Activated naive CD8-positive, alpha-beta T cell treated with anti-CD3 and anti-CD28 coated beads for 36 hours (primary cell): ENCODE measurements around the gene DHRSX. TPM values are rescaled to one million over a fixed set of nuclear protein-coding genes. Genes with fewer than 3 reads are reported as not detected.
"Not testable (repeated sequence)": the region's sequence is repeated elsewhere in the genome, so short reads cannot be mapped to it uniquely, and the experiment has no call there.

Experiments used
- DNase-seq: peaks from one replicate; pipeline ENCODE4 v3.0.0; 2021
- H3K27ac Mint-ChIP-seq: one replicate; pipeline ENCODE4 v1.8.0; 2022; ENCODE audit warnings: mild to moderate bottlenecking, moderate library complexity, mixed read lengths
- H3K27me3 Mint-ChIP-seq: one replicate; pipeline ENCODE4 v1.8.0; 2022; ENCODE audit warnings: mild to moderate bottlenecking, mixed read lengths
- H3K36me3 Mint-ChIP-seq: one replicate; pipeline ENCODE4 v1.8.0; 2021; ENCODE audit warnings: mild to moderate bottlenecking, mixed read lengths
- H3K4me1 Mint-ChIP-seq: one replicate; pipeline ENCODE4 v1.8.0; 2021; ENCODE audit warnings: mixed read lengths
- H3K4me3 Mint-ChIP-seq: one replicate; pipeline ENCODE4 v1.8.0; 2022; ENCODE audit warnings: mild to moderate bottlenecking, moderate library complexity, mixed read lengths
- H3K9me3 Mint-ChIP-seq: one replicate; pipeline ENCODE4 v1.8.0; 2022; ENCODE audit warnings: mixed read lengths
- total RNA-seq, 2 experiments: library from RNA; stranded (reverse); gene quantifications; one replicate each; pipeline ENCODE4 v1.2.3, GENCODE V29; 2021

Gene DHRSX
- total RNA-seq, 2 experiments from 2014 or later, result 18.2 to 19.7 TPM

GRCh38 chrX:2283111-2283859, 217.5 kb downstream of the DHRSX start:
- Mint-ChIP-seq H3K36me3 (peaks cover 27% of the 10 kb centered on the region), H3K27me3 (no peaks in the 10 kb centered on the region), H3K4me3 (no peak overlapping the region), H3K27ac (no peak overlapping the region), H3K9me3 (peaks cover 2% of the 10 kb centered on the region), H3K4me1 (peaks cover 5% of the 10 kb centered on the region)
- DNase-seq, result no peak

- Mint-ChIP-seq H3K36me3 (peaks cover 23% of the 10 kb centered on the region), H3K9me3 (peaks cover 2% of the 10 kb centered on the region), H3K27ac (no peak overlapping the region), H3K4me1 (peaks cover 5% of the 10 kb centered on the region), H3K4me3 (no peak overlapping the region), H3K27me3 (no peaks in the 10 kb centered on the region)
- DNase-seq, result no peak
Observed at GRCh38 chrX:2282490-2283090, 218.2 kb downstream of the DHRSX start.

GRCh38 chrX:2272337-2272736, 228.4 kb downstream of the DHRSX start:
- peaks cover 24% of the 10 kb centered on the region for H3K36me3 Mint-ChIP-seq
- H3K27ac Mint-ChIP-seq, result no peak overlapping the region
- no peaks in the 10 kb centered on the region for H3K4me1 Mint-ChIP-seq
- H3K9me3 Mint-ChIP-seq, result peaks cover 3% of the 10 kb centered on the region
- H3K4me3 Mint-ChIP-seq, result no peak overlapping the region
- DNase-seq, result no peak
- no peaks in the 10 kb centered on the region for H3K27me3 Mint-ChIP-seq

- H3K27ac Mint-ChIP-seq, H3K4me1 Mint-ChIP-seq, DNase-seq, H3K4me3 Mint-ChIP-seq, H3K9me3 Mint-ChIP-seq, H3K27me3 Mint-ChIP-seq: not testable (repeated sequence)
- H3K36me3 Mint-ChIP-seq, result peaks cover 24% of the 10 kb centered on the region
Observed at GRCh38 chrX:2271595-2271994, 229.2 kb downstream of the DHRSX start.

GRCh38 chrX:2270783-2271182, 230.0 kb downstream of the DHRSX start:
- not testable (repeated sequence) for H3K27me3 Mint-ChIP-seq, H3K4me3 Mint-ChIP-seq, DNase-seq, H3K27ac Mint-ChIP-seq, H3K9me3 Mint-ChIP-seq, H3K4me1 Mint-ChIP-seq
- peaks cover 26% of the 10 kb centered on the region for H3K36me3 Mint-ChIP-seq

- peaks cover 24% of the 10 kb centered on the region for H3K36me3 Mint-ChIP-seq
- no peaks in the 10 kb centered on the region for H3K27me3 Mint-ChIP-seq
- no peaks in the 10 kb centered on the region for H3K4me1 Mint-ChIP-seq
- H3K27ac Mint-ChIP-seq, result no peak overlapping the region
- no peak overlapping the region for H3K4me3 Mint-ChIP-seq
- peaks cover 2% of the 10 kb centered on the region for H3K9me3 Mint-ChIP-seq
- DNase-seq, result no peak
Observed at GRCh38 chrX:2267890-2268289, 232.9 kb downstream of the DHRSX start.

- no peaks in the 10 kb centered on the region for H3K27me3 Mint-ChIP-seq
- peaks cover 32% of the 10 kb centered on the region for H3K36me3 Mint-ChIP-seq
- H3K4me3 Mint-ChIP-seq, result no peak overlapping the region
- no peak overlapping the region for H3K27ac Mint-ChIP-seq
- H3K9me3 Mint-ChIP-seq, result peaks cover 2% of the 10 kb centered on the region
- DNase-seq, result no peak
- no peaks in the 10 kb centered on the region for H3K4me1 Mint-ChIP-seq
Observed at GRCh38 chrX:2266445-2267349, 234.1 kb downstream of the DHRSX start.

- peaks cover 33% of the 10 kb centered on the region for H3K36me3 Mint-ChIP-seq
- not testable (repeated sequence) for H3K9me3 Mint-ChIP-seq, DNase-seq, H3K27ac Mint-ChIP-seq, H3K4me3 Mint-ChIP-seq, H3K27me3 Mint-ChIP-seq, H3K4me1 Mint-ChIP-seq
Observed at GRCh38 chrX:2265658-2266444, 234.9 kb downstream of the DHRSX start.

GRCh38 chrX:2264179-2265030, 236.4 kb downstream of the DHRSX start:
- no peak for DNase-seq
- no peaks in the 10 kb centered on the region for H3K27me3 Mint-ChIP-seq
- peaks cover 37% of the 10 kb centered on the region for H3K36me3 Mint-ChIP-seq
- no peaks in the 10 kb centered on the region for H3K4me1 Mint-ChIP-seq
- H3K4me3 Mint-ChIP-seq, result no peak overlapping the region
- no peaks in the 10 kb centered on the region for H3K9me3 Mint-ChIP-seq
- no peak overlapping the region for H3K27ac Mint-ChIP-seq

- Mint-ChIP-seq H3K27ac (no peak overlapping the region), H3K9me3 (no peaks in the 10 kb centered on the region), H3K27me3 (no peaks in the 10 kb centered on the region), H3K36me3 (peaks cover 42% of the 10 kb centered on the region), H3K4me1 (no peaks in the 10 kb centered on the region), H3K4me3 (no peak overlapping the region)
- no peak for DNase-seq
Observed at GRCh38 chrX:2263203-2263602, 237.6 kb downstream of the DHRSX start.

GRCh38 chrX:2262668-2263055, 238.1 kb downstream of the DHRSX start:
- Mint-ChIP-seq H3K27ac (no peak overlapping the region), H3K4me3 (no peak overlapping the region), H3K27me3 (no peaks in the 10 kb centered on the region), H3K36me3 (peaks cover 47% of the 10 kb centered on the region), H3K4me1 (no peaks in the 10 kb centered on the region), H3K9me3 (no peaks in the 10 kb centered on the region)
- no peak for DNase-seq

- H3K27ac Mint-ChIP-seq, result no peak overlapping the region
- peaks cover 48% of the 10 kb centered on the region for H3K36me3 Mint-ChIP-seq
- no peak overlapping the region for H3K4me3 Mint-ChIP-seq
- DNase-seq, result no peak
- H3K9me3 Mint-ChIP-seq, result no peaks in the 10 kb centered on the region
- no peaks in the 10 kb centered on the region for H3K27me3 Mint-ChIP-seq
- no peaks in the 10 kb centered on the region for H3K4me1 Mint-ChIP-seq
Observed at GRCh38 chrX:2261831-2262667, 238.7 kb downstream of the DHRSX start.

- Mint-ChIP-seq H3K9me3 (peaks cover 29% of the 10 kb centered on the region), H3K27me3 (no peaks in the 10 kb centered on the region), H3K4me3 (no peak overlapping the region), H3K36me3 (peaks cover 56% of the 10 kb centered on the region), H3K4me1 (no peaks in the 10 kb centered on the region), H3K27ac (no peak overlapping the region)
- no peak for DNase-seq
Observed at GRCh38 chrX:2252331-2253065, 248.3 kb downstream of the DHRSX start.
